Activated T-cell treated with anti-CD3 and anti-CD28 coated beads for 48 hours (primary cell): ENCODE results near the gene DCC.

Experiments used
- DNase-seq: peaks from one replicate; pipeline ENCODE4 v3.0.0-alpha.2; 2020; ENCODE audit warnings: low read depth

The DCC gene

DNA sequence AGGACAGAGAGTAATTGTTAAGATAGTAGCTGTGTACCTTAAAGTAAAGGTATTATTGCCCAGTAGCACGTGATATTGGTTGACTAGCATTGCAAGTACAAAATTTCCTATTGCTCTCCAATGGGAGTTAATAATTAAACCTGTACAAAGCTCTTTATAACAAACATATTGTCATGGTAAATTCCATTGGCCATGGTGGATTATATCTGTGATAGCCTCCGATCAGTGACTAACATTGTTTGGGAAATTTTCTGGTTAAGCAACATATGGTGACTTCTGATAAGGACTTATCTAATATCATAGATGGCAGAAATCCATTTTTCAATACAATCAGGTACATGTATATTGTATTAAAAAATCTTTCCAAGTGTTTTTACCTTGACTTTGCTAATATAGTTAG is 360.8 kb downstream of the DCC start:
- no peak for DNase-seq

- no peak for DNase-seq
Measured at GRCh38 chr18:52701219-52701935, 361.4 kb downstream of the DCC start.

GRCh38 chr18:52715421-52715820 is 375.4 kb downstream of the DCC start:
- no peak for DNase-seq

DNA sequence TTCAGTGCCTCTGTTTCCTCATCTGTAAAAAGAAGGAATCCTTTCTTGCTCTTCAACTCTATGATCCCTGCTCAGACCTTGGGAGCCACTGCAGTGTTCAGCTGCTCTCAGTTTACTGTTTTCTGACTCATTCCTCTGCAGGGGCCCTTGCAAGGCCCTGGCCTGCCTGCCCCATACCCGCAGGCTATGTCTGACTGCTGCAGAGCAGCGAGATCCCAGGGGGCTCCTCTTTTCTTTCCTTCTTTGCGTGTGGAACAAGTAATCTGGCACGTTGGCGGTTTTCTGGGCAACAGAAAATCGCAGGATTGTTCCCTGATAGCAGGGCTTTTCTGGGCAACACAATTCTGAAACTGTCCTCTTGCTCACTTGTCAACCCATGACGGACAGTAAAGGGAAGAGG is 376.0 kb downstream of the DCC start:
- no peak for DNase-seq

DNA sequence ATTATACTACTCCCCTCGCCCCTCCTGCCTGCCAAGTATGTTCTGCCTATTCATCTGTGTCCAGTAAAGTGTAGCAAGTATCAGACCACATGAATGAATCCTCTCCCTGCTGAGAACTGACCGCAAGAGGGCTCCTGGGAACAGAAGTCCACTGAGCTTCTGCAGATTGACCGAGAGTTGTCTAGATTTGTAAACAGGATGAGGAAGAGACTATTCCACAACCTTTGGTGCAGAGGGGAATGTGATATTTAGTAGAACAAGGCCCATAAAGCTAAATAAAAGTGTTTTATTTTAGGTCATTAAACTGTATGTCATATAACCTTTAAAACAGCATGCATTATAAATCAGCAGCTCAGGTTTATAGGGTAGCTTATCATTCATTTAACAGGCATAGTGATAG is 377.0 kb downstream of the DCC start:
- DNase-seq, result no peak

DNA sequence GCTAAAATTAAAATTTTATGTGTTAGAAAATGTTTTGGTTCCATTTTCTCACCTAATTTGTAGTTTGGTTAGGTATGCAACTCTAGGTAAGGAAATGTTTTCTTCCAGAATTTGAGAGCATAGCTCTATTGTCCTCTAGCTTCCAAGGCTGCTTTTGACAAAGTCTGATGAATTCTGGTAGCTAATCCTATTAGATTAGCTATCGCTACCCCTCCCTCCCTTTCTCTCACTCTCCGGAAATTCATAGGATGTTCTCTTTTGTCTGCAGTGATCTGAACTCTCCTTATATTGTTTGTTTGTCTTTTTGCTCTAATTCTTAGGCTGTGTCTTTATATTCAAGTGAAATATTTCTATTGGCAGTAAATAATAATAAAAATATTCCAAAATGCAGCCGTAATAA is 382.9 kb downstream of the DCC start:
- DNase-seq, result no peak

DNA sequence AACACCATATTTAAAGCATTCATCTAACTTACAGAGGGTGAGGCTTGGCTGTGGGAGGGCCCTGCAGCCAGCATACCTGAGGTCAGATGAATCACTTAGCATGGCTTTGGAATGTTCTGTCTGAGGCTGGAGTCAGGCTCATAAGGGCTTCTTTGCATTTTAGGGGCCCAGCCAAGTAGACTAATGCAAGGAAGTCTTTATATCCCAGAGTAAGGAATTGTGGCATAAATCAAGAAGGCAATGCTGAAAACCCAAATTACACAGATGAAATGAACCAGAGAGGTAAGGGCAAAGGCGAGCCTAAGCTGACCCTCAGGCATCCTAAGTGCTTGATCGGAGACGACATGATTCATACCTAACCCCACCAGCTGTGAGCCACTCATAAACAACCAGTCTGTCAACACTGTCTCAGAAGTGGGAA is 383.6 kb downstream of the DCC start:
- no peak for DNase-seq

DNA sequence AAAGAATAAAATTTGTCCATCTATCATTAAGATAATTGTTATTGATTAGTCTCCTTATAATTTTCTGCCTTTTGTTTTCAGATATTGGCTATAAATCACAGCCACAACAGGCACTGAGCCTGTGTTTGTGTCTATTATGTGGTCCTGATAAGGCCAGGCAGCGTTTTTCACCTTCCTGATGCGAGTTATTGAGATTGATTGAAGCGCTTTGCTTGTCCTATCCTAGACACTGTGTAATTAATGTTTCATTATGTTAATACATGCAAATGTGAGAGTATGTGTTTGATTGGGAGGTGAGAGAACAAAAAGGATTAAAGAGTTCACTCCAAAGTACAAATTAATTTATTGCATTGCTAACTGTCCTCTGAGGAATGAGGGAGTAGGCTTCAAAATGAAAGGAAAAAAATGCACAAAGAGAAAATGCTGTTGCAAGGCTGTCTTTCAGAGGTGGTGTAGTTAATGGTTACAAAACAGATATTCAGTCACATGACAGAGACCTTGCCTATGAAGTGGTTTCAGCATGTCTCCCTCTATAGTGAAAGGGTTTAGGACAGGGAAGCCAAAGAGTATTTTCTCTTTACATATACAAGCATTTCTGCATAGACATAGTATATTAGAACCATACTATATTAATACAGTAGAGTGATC is 391.1 kb downstream of the DCC start:
- DNase-seq, result no peak

- no peak for DNase-seq
Measured at GRCh38 chr18:52738946-52739345, 398.9 kb downstream of the DCC start.

DNA sequence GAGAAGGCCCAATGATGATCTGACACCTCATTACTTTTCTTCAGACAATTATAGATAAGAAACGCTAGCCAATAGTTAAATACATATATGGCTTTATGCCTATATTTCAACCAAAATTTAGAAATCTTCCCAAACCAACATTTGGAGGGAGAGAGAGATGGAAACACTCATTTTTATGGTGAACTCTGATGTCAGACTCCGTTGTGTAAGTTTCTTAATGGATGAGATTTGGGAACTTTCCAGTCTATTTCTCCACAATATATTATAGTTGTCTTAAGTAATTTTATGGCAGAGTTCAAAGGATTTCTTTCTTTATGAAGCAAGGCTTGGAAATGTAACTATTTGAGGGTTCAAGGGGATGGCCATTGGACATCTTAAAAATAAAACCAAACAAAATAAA is 407.0 kb downstream of the DCC start:
- no peak for DNase-seq

- no peak for DNase-seq
Measured at GRCh38 chr18:52747869-52748268, 407.9 kb downstream of the DCC start.

- no peak for DNase-seq
Measured at GRCh38 chr18:52748343-52748742, 408.3 kb downstream of the DCC start.

- no peak for DNase-seq
Measured at GRCh38 chr18:52749542-52749941, 409.5 kb downstream of the DCC start.

DNA sequence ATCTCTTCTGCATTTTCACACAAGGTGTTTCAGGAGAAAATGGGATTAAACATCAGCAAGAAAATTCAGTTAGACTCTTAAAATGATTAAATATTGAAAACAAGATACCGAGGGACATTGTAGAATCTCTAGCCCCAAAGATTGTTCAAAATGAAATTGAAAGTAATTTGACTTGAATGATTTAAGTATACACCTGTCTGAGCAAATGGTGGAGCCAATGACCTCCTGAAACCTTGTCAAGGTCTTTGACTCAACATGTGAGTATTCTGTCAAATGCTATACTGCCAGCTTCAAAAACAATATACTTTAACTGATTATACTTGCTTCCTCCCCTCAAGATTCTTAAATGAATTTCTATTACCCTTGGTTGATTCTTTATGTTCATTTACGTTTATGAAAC is 411.0 kb downstream of the DCC start:
- DNase-seq, result no peak

GRCh38 chr18:52764316-52764715 is 424.3 kb downstream of the DCC start:
- DNase-seq, result no peak

GRCh38 chr18:52766002-52766545 is 426.1 kb downstream of the DCC start:
- no peak for DNase-seq

DNA sequence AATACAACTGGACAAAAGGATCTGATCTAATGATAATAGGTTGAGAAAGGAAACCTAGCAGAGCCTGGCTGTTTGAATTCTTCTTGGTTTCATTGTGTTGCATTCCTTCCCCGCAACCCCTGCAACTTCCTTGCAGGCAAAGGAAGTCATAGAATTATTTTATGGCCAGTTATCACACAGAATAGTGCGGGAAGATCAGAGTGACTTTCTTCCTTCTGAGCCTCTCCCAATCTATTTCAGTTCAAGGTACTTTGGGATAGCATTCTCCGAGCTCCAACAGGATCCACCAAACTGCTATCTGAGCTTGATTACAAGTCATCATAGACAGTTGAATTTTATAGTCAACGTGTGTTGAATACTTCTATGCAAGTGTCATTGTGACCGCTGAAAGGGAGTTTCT is 441.1 kb downstream of the DCC start:
- no peak for DNase-seq

- DNase-seq, result no peak
Measured at GRCh38 chr18:52791321-52791720, 451.3 kb downstream of the DCC start.

DNA sequence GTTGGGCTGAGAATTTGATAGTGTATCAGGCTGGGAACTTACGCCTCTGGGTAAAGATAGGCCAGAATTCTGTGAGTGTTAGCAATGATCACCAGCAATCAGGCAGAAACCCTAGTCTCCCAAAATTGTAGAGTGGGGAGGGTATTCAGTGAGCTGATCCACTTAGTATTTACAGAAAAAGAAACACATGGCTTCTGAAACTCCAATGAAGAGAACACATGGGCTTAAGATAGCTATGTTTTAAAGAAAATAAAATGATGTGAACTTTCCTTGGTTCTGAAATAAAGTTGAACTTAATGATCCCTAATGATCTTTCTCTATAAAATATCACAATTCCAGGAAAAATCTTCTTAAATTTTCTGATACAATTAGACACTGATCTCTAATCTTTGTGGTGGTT is 472.8 kb downstream of the DCC start:
- DNase-seq, result no peak

DNA sequence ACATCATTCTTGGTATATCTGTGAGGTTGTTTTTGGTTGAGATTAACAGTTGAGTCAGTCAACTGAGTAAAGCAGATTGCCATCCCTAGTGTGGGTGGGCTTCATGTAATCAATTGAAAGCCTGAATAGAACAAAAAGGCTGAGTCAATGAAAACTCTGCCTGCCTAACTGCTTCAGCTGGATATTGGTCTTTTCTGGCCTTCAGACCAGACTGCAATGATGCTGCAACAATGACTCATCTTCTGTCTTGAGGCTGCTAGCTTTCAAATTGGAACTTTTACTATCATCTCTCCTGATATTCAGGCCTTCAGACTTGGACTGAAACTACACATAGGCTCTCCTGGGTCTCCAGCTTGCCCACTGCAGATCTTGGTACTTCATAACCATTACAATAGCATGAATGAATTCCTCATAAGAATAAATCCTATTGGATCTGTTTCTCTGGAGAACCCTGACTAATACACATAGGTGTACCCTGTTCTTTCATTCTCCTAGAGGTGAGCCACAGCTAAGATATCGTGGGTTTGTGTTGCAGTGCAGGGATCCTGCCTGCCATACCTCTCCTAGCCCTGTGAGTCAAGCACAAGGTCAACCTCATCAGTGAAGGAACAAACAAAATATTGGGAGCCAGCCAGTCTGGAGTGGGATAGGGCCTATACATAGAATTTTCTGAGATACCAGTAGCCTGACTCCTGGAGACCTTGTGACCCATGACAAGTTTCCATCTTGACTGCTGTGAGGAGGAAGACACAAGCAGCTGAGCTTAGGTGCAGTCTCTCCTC is 473.8 kb downstream of the DCC start:
- no peak for DNase-seq

DNA sequence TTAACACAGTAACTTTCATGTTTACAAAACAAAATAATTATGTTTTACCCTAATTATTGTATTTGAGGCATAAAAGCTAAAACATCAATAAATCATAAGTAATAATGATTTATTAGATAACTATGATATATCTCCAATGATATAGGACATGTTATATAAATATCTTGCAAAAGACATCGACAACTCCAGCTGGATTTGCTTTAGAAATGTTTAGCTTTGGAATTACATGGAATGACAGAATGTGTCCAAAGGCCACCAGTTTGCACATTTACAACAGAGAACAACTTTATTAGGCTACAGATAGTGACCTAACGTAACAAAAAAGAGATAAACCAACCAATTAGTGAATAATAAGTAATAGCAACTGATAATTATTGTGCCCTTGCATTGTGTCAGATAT is 475.7 kb downstream of the DCC start:
- DNase-seq, result no peak

- no peak for DNase-seq
Measured at GRCh38 chr18:52816121-52816520, 476.1 kb downstream of the DCC start.

DNA sequence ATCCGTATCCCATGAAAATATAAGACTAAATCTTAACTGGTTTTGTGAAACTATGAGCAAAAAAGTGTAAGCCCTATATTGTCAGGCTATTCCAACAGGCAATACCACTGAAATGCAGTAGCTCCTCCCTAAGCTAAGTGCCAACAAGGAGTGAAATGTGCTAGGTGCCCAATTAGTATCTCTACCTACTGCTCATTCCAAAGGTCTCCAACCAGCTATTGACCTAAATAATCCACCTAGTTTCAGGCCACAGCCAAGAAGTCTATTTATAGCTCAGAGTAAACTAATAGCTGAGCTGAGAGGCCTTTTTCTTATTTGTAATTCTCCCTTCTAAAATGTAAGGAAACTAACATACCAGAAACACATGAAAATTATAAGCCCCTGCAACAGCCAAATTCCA is 482.2 kb downstream of the DCC start:
- DNase-seq, result no peak
